HG03378 (cell line): ENCODE measurements around the gene IGFBP5.

Experiments
- ATAC-seq: cut with Tn5 transposase; IDR thresholded peaks from one replicate; pipeline ENCODE4 v1.9.1; 2021; ENCODE audit warnings: mild to moderate bottlenecking, moderate library complexity; ENCODE audit not compliant: unreplicated experiment

The IGFBP5 gene

DNA sequence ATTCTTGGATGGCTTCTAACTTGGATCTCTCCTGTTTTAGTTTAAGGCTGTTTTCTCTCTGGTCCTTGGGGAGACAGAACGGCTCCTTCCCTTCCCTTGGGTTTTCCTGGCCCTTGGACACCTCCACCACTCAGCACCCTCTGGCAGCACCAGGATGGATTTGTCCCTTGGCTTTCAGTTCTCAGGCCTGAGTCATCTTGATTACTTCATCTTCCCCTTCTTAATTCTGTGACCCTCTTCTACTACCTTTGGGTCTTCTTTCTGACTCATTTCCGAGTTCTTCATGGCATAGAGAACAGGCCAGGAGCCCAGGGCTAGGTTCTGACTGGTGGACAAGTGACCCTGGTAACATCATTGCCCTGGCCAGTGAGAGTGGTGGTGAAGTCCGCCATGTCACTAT is 47.2 kb downstream of the IGFBP5 start:
- ATAC-seq, result no peak

DNA sequence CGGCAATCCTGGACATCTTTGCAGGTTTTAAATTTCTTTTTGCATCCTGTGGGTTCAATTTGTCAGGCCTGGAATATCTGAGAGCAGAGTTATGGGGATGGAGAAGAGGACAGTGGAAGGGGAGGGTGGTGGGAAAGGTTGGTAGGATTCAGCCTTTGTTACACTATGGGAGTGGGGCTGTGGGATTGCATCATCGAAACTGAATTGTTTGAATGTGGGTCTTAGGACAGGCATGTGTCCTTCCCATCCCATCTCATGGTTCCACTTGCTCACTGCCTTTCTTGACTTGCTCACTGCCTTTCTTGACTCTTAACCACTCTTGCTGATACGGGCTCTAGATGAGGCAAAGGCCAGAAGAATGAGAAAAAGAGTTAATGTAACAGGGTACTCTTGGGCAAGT is 49.2 kb downstream of the IGFBP5 start:
- ATAC-seq, result no peak

DNA sequence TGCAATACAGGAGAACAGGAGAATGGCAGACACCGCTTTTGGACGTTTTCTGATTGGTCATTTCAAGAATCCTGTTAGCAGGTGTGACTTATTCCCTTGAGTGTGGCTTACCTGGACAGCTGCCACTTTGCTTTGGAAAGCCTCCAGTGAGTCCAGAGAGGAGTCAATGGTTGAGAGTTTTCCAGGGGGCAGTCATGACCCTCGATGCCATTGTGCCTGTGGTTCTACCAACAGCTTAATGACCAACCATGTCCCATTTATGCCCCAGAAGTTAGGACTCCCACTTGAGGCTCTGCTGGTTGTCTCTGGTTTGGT is 49.8 kb downstream of the IGFBP5 start:
- ATAC-seq, result no peak

DNA sequence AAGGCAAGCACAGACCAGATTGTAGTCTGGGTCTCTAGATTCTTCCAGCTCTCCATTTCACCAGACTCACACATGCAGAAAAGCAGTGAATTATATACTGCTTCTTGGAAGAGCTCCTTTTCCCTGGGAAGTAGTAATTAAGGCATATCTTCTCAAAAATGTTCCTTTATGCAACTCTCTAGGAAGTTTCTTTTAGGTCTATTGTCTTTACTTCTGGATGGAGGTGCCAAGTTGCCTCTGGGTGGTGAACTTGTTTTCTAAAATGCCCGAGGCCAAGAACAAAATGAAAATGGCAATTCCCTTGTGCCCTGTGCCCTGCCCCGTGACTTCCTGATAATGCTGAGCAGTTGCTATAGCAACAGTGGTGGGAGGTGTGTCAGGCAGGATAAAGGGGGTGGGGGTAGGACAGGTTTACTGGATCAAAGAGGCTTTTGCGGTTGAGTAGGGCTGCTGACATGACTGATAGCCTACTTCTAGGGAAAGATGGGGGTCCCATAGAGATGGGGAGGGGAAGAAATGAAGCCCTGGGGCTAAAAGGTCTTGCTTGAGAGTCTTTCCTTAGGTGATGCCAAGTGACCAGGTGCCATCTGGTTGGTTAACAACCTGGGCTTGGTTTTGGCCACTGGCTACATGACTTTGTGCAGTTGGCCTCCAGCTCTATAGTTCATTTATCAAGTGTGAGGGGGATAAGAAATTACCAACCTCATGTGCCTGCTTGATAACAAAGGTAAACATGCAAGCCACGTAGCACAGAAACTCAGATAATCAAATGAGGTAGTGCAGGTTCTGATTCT is 50.3 kb downstream of the IGFBP5 start:
- ATAC-seq, result no peak

DNA sequence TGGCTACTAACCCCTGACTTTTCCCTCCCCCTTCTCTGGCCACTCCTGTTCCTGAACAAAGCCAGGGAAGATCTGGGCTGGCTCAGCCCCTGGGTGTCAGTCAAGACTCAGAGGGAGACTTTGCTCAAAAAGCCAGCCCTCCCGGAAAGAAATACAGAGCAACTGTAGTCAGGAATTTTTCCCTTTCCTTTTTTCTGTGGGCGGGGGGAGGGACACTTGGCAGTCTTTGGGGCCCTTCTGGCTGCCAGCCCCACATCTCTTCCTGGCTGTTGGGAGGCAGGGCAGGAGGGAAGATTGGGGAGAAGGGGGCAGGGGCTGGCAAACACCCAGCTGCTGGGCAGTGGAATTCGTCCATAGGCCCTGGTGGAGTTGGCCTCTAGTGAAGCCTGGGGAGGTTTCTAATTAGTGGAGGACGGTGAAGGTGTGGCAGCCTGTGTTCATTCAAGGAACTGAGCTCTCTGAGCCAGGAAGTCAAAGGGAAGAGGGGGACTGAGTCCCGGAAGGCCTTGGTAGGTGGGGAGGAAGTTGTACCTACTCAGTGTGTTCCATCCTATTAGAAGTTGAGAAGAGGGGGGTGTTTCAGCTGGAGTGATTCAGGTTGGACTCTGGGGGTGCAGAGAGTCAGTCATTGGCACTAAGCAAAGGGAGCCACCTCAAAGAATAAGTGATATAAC is 51.2 kb downstream of the IGFBP5 start:
- no peak for ATAC-seq

DNA sequence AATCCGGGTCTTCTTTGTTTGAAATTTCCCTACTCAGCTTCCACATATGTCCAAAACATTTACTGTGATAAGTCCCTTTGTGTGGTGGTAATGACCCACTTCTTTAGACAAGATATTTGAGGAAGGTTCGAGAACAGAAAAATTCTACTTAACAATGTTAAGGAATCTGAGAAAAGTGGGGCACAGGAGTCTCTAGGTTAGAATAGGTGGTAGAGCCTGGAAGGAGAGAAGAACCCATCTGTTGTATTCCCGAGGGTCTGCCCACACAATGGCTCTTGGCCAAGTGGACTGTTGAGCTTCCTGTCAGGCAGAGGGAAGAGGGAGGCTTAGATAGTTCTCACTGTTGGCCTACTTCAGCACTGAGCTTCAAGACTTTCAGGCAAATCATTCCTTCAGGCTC is 57.9 kb downstream of the IGFBP5 start:
- ATAC-seq, result no peak

DNA sequence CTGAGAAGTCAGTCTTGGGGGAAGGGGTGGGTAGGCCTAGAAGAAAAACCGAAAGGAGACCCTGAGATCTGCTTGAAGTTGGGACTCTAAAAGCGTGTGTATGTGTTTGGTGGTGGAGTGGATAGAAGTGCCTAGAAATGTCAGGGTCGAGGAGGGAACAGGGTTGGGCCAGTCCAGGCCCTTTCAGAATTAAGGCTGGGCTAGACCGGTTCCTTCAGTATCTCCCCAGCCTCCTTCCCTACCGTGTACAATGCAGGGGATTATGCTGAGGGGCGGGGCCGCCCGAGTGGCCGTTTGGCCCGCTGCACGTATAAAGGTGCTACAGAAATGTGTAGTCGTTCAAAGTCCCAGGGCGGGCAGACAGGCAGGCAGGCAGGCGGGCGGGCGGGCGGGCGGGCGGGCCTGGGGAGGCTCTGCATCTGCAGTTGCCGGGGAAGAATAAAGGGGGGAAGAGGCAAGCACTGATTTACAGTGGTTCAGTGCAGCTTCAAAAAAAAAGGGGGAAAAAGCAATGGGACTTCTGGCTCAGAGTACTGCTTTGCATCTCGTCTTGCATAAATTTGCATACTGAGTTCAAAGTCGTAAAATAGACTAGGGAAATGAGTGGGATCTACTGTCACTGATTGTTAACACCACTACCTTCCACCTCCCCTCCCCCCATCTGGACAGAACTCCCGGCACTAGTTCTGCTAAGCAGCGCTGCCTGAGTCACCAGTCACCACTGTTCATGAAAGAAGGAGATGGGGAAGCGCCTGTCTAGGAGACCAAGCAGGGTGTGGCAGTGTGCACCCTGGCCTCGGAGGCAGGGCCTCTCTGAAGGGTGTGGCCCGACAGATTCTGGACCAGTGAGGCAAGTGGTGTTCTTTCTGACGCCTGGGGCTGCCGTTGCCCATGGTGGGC is 58.5 kb downstream of the IGFBP5 start:
- no peak for ATAC-seq

DNA sequence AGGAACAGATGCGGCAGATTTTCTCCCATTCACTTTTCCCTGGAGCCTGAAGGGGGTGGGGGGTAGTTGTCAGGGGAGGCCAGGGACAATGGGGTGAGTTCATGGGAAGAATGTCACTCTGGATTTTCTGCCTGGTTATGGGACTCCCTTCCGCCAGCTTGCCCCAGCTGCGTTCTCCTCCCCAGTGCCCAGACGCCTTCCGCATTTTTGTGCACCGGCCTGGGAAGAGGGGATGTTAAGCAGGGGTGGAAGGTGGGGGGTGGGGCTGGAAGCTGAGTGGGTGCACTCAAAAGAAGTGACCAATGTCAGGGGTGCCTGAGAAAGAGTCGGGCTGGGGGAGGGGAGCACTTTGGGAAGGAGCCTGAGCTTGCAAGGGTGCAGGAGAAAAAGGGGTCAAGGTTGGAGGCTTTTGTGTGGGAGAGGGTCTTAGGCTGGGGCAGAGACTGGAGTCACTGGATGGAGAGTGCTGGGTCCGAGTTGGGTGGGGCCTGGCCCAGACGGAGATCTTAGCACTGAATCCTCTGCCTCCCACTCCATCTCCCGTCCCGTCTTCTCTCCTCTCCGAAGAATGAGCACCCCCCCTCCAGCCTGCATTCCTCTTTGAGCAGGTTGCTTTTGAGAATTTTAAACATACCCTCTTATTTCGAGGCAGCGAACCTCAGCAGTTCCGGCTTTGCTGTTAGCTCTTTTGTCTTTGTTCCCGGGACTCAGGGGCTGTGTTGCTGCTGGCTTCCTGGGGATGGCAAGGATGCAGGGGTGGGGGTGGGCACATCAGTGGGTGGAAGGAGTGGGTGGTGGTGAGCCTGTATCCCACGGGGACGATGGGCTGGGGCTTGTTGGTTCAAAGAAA is 59.4 kb downstream of the IGFBP5 start:
- ATAC-seq, result no peak

DNA sequence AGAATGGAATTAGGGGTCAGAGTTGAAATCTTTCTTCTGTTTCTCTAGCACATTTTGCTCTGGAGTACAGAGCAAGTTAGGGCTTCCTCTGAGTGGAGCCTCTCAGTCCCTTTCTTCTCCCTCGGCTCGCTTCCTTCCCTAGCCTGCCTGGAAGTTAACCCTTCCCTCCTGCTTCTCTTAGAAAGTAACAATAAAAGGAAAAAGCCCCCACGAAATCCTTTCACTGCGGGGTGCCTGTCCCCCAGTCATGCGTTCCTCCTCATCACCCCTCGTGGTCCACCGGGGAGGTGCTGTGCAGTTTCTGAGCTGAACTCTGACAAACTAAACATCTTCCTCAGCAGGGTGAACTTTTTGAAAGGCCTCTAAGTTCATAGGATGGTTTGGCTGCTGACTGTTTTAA is 60.2 kb downstream of the IGFBP5 start:
- no peak for ATAC-seq

DNA sequence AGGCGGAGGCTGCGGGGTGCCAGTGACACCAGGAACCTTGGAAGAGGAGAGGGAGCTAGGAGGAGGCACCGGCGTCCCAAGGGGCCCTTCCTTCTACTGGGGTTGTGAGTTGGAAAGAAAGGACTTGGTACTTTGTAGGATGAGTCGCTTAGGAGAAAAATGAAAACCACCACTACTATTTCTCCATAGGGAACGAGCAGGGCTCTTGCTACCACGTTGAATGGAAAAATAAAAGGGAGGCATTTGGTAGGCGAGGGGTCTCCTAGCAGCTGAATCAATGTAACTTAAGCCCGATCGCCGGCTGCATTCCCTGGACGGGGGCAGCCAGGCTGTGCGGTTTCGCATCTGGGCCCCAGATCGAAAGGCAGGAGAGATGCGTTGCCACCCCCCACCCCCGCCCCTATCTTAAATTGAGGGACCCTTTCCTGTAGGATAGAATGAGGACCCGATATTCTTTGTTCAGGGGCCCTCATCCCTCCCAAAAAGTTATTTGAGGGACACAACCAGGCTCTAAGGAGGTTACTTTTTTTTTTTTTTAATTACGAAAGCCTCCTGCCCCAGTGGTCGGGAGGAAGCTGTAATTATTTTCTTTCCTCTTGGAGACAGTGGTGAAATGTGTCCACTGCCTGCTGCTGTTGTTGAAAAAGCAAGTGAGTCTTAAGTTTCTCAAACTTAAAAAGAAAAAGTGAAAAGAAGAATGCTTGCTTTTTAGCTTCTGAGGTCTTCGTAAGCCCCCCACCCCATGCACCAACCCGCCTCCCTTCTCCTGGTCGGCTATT is 60.8 kb downstream of the IGFBP5 start:
- ATAC-seq, result no peak

DNA sequence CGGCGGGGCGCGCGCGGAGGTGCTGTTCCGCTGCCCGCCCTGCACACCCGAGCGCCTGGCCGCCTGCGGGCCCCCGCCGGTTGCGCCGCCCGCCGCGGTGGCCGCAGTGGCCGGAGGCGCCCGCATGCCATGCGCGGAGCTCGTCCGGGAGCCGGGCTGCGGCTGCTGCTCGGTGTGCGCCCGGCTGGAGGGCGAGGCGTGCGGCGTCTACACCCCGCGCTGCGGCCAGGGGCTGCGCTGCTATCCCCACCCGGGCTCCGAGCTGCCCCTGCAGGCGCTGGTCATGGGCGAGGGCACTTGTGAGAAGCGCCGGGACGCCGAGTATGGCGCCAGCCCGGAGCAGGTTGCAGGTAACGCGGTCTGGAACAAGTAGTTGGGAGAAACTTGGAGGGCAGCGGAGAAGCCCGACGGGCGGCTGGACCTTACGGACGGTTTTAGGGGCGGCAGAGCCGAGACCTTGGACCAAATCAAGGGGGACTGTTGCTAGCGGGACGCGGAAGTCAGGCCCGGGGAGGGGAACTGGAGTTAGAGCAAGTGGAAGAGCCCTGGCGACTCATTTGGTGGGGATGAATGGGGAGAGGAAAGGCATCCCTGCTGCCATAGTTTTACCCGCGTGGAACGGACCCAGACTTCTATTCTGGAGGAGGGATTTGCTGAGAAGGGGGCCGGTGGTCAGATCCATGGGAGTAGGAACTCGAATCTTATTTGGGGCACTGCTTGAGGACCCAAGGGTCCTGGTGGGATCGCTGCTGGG is 61.6 kb downstream of the IGFBP5 start:
- ATAC-seq, result no peak

DNA sequence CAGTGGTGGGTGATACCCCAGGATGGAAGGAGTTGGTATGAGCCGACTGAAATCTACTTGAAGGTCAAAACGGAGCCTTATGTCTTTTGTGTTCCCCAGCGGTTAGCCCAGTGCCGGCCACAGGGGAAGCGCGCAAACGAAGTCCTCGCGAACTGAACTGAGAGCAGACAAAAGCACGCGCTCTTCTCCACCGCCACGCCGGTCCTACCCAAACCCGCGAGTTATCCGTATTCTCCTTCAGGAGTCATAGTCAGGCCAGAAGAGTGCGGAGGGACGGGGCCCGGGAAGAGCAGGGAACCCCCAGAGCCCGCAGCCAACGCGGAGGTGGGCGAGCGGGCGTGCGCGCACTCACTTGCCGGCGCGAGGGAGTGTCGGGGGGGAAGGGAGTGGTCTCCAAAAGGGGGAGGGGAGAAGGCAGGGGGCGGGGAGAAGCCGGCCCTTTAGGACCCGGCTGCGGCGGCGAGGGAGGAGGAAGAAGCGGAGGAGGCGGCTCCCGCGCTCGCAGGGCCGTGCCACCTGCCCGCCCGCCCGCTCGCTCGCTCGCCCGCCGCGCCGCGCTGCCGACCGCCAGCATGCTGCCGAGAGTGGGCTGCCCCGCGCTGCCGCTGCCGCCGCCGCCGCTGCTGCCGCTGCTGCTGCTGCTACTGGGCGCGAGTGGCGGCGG is 62.3 kb downstream of the IGFBP5 start, which contains the start of gene IGFBP2:
IGFBP2 (plus strand) TSS at position 469 of the 664 bp plus-strand sequence; CDS start at position 573, 104 bp downstream.
- no peak for ATAC-seq

DNA sequence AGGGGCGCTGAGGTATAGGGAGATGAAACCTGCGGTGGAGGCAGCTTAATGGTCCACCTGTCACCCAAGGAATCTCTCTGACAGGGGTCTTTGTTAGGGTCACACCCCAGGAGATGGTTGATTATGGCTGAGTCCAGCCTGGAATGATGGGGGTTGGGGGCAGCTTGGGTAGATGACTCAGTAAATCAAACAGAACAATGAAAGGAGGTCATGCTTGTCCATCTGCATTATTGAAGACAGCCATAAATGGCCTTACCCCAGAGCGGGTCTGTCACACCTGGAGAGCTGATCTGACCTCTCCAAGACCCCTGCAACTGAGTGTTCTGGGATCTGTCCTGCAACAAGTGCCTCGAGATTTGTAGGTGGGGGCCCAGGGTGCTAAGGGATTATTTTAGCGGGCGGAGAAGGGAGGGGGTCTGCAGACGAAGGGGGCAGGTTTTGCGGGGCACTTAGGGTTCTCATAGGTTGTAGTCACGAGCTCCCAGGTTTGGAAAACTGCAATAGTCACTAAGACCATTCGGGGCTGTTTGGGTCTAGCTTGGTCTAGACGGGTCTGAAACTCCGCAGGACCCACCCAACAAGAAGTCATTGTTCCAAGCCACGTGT is 62.9 kb downstream of the IGFBP5 start:
- no peak for ATAC-seq

DNA sequence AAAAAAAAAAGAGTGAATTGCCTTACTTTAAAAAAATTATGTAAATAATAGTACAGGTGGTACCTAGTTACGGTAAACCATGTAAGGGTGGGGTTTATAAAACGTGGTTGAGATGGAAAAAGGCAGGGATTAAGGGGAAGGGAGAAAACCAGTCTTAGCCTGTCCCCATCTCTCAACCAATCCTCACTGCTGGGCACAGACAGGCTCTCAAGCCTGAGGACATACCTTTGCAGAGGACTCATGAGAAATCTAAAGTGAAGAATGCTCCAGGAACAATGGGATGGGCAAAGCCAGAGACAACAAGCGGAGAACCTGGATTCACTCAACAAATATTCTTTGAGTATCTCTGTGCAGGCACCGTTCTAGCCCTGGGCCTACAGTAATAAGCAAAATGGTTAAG is 65.6 kb downstream of the IGFBP5 start:
- no peak for ATAC-seq

DNA sequence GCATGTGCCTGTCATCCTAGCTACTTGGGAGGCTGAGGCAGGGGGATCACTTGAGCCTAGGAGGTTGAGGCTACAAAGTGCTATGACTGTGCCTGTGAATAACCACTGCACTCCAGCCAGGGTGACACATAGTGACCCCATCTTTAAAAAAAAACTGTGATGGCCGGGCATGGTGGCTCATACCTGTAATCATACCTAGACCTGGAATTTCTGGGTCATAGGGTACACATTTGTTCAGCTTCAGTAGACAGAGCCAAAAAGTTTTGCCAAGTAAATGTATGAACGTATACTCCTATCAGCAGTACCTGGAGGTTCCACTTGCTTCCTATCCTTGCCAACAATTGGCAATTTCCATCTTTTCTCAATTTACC is 68.5 kb downstream of the IGFBP5 start:
- ATAC-seq, result no peak

DNA sequence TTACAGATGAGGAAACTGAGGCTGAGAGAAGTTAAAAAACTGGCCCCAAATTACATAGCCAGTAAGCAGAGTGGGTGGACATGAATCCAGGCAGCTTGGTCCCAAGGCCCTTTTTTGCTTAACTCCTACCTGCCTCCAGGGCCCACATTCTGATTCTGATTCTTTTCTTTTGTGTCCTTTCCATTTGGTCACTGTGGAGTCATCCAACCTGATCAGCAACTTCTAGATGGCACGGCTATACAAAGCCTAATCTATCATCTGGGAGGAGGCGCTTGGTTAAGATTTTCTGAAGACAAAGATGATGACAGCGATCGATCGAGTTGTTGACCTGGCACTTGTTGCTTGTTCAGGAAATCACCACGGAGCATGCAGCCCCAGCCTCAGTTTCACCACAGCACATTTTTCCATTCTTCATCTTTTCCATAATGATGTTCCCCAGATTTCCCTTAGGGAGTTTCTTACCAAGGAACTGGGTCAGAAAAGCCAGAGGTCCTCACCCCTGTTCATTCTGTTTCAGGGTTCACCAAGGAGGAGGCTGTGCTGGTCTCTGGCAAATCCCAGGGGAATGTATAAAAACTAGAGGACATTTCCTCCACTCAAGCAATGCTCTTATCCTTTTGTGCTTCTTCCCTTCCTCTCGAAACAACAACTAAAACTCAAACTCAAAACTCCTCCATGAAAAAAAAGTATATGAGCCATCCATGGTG is 69.0 kb downstream of the IGFBP5 start:
- ATAC-seq, result no peak

DNA sequence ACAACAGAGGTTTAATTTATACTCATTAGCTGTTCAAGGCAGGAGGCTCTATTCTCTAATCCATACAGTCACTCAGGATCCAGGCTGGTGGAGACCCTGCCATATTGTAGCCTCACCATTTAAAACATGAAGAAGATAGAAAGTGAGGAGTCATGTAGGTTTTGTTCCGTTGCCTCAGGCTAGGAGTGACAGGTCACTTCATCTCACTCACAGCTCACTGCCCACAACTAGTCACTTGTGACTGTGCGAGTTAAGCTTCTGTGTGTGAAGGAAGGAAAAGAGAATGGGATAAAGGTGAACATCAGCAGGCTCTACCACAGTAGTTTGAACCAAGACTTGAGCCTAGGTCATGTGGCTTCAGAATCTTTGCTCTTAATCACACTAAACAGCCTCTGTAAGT is 71.1 kb downstream of the IGFBP5 start:
- no peak for ATAC-seq

DNA sequence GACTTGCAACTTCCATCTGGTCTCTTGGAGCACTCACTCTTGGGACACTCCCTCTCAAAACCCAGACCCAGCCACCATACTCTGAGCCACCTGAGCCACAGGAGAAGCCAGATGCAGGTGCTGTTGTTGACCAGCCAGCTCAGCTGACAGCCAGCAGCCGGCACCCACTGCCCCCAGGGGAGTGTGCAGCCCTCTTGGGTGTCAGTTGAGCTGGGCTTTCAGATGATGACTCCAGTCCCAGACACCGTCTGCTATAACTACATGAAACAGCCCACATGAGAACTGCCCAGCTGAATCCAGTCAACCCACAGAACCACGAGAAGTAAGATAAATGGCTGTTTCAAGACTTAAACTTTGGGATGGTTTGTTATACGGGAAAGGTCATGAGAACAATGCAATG is 72.8 kb downstream of the IGFBP5 start:
- no peak for ATAC-seq
